Measurements from ENCODE around the gene ZNHIT2.
A peak's percentile ranks its signal among the peaks of the same experiment; 100 is the strongest.

ZNHIT2 gene

GRCh38 chr11:65117206-65118096 is at the start of gene ZNHIT2:
Gene ZNHIT2 (minus strand): TSS chr11:65117701. CDS start chr11:65117653, 48 bp downstream.
- H3K27ac ChIP-seq = peak within 1 kb of the TSS; percentile 100
- TF ChIP-seq CTCF (conservative IDR thresholded peaks at IDR 0.05) = peak; percentile 100

DNA sequence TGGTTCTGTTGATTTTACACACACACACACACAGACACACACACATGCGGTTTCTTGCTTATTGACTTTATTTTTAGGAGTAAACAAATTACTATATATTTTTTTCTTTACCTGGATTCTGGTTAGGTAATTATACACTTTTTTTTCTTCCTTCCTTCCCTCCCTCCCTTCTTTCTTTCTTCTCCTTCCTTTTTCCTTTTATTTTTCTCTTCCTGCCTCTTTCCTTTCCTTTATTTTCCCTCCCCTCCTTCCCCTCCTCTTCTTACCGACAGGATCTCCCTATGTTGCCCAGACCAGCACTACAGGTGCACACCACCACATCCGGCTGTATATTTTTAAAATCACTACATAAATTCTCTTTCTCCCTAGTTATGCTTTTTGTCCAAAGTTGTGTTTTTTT is 49.4 kb upstream of the ZNHIT2 start:
- no peak overlapping the region for H3K27ac ChIP-seq
- TF ChIP-seq CTCF (conservative IDR thresholded peaks at IDR 0.05) = no peak

- H3K27ac ChIP-seq = peak overlapping the region; percentile 52; the same call in 1 of the 2 replicates
- TF ChIP-seq CTCF (conservative IDR thresholded peaks at IDR 0.05) = no peak
These were observed 48.2 kb upstream of the ZNHIT2 start for GRCh38 chr11:65165410-65166317.

GRCh38 chr11:65163684-65164083 is 46.2 kb upstream of the ZNHIT2 start:
- H3K27ac ChIP-seq = no peak overlapping the region
- no peak for TF ChIP-seq CTCF (conservative IDR thresholded peaks at IDR 0.05)

DNA sequence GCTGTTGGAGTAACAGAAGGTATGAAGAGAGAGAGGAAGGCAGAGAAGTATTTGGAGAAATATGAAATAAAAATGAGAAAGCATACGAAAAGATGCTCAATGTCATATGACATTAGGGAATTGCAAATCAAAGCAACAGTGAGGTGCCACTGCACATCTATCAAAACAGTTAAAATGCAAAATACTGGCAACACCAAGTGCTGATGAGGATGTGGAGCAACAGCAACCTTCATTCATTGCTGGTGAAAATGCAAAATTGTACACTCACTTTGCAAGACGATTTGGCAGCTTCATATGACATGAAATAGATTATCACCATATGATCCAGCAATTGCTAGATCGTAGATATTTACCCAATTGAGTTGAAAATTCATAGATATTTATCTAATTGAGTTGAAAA is 43.1 kb upstream of the ZNHIT2 start:
- TF ChIP-seq CTCF (conservative IDR thresholded peaks at IDR 0.05) = no peak
- no peak overlapping the region for H3K27ac ChIP-seq

DNA sequence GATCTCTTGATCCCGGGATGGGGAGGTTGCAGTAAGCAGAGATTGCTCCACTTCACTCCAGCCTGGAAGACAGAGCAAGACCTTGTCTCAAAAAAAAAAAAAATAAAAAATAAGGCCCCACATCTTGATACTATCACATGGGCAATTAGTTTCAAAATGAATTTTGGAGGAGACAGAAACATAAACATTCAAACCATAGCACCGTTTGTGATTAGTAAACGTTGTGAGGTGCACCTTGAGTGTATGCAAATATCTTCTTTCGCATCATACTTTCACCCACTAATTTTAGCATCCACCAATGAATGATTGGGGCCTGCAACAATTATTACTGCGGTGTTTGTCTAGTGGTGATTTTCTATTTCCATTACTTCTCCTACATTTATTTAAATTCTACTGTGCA is 41.5 kb upstream of the ZNHIT2 start:
- TF ChIP-seq CTCF (conservative IDR thresholded peaks at IDR 0.05) = no peak
- H3K27ac ChIP-seq = no peak overlapping the region

DNA sequence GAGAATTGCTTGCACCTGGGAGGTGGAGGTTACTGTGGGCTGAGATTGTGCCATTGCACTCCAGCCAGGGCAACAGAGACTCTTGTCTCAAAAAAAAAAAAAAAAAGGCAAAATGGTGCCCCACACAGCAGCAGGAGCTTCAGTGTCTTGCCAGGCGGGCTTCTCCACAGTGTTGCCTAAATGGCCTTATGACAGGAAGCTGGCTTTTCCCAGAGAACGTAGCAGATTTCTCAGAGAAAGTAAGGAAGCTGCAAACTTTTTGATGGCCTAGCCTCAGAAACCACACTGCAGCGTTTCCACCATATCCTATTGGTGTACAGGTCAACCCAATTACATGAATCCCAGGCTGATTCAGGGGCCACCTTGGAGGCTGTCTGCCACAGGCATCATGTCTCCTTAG is 39.8 kb upstream of the ZNHIT2 start:
- no peak overlapping the region for H3K27ac ChIP-seq
- TF ChIP-seq CTCF (conservative IDR thresholded peaks at IDR 0.05) = no peak
